Common myeloid progenitor, CD34-positive (primary cell): Measurements from ENCODE around the gene RGS7.

Experiments used
- CTCF ChIA-PET: fragments of 350-600 bp; sonication (Branson Sonifier 250); formaldehyde crosslinking; loops from one replicate; lab custom pipeline; 2021; ENCODE audit warnings: antibody characterized with exemption; lab: Charles Lee
- POLR2A ChIA-PET: fragments of 350-600 bp; sonication (Branson Sonifier 250); formaldehyde crosslinking; loops from one replicate; lab custom pipeline; 2021; ENCODE audit warnings: antibody characterized with exemption; lab: Charles Lee
- DNase-seq, 3 donors: peaks; one replicate each; pipeline versions ENCODE4 v3.0.0 to v3.0.0-alpha.2; 2013
- H3K27ac ChIP-seq, 2 experiments: 1 replicate in 1 of 2; 2 replicates in 1 of 2; pipeline ENCODE4 v1.7.0; 2013; ENCODE audit warnings: inconsistent platforms in 2 of 2, low read length in 2 of 2, mild to moderate bottlenecking in 2 of 2, low read depth in 1 of 2, moderate library complexity in 1 of 2; ENCODE audit not compliant: severe bottlenecking in 2 of 2, insufficient read depth in 1 of 2, poor library complexity in 1 of 2
- H3K27me3 ChIP-seq, 5 experiments: replicated peaks in 2 of 5; 1 replicate in 3 of 5; 2 replicates in 2 of 5; pipeline versions ENCODE4 v1.6.1 to v1.7.0; 2013; ENCODE audit warnings: low read length in 4 of 5, mild to moderate bottlenecking in 2 of 5, moderate library complexity in 2 of 5, inconsistent platforms in 1 of 5; ENCODE audit not compliant: insufficient read depth in 5 of 5, control insufficient read depth in 4 of 5
- H3K36me3 ChIP-seq, 4 experiments: 1 replicate in 2 of 4; 2 replicates in 2 of 4; pipeline versions ENCODE4 v1.6.1 to v1.7.0; 2013; ENCODE audit warnings: low read length in 3 of 4, control low read depth in 1 of 4, mild to moderate bottlenecking in 1 of 4; ENCODE audit not compliant: control insufficient read depth in 4 of 4, insufficient read depth in 4 of 4
- H3K4me1 ChIP-seq, 4 experiments: 1 replicate in 3 of 4; 2 replicates in 1 of 4; pipeline versions ENCODE4 v1.6.1 to v1.7.1; 2013; ENCODE audit warnings: low read length in 3 of 4, mild to moderate bottlenecking in 3 of 4, control low read depth in 1 of 4, inconsistent platforms in 1 of 4, moderate library complexity in 1 of 4; ENCODE audit not compliant: control insufficient read depth in 4 of 4, insufficient read depth in 4 of 4; ENCODE audit errors: control extremely low read depth in 1 of 4
- H3K4me3 ChIP-seq, 7 experiments: 1 replicate in 4 of 7; 2 replicates in 3 of 7; pipeline versions ENCODE4 v1.5.1 to v1.7.0; 2013; ENCODE audit warnings: mild to moderate bottlenecking in 7 of 7, low read length in 6 of 7, moderate library complexity in 6 of 7, inconsistent platforms in 2 of 7, low read depth in 2 of 7, control low read depth in 1 of 7; ENCODE audit not compliant: insufficient read depth in 4 of 7, control insufficient read depth in 1 of 7; ENCODE audit errors: extremely low read depth in 1 of 7
- H3K9me3 ChIP-seq, 5 experiments: 1 replicate in 4 of 5; 2 replicates in 1 of 5; pipeline versions ENCODE4 v1.6.1 to v1.7.1; 2013; ENCODE audit warnings: low read length in 4 of 5, mild to moderate bottlenecking in 2 of 5, inconsistent platforms in 1 of 5, low read depth in 1 of 5, moderate library complexity in 1 of 5; ENCODE audit not compliant: control insufficient read depth in 4 of 5, insufficient read depth in 2 of 5; ENCODE audit errors: control extremely low read depth in 1 of 5
- WGBS: methylation state at CpG from one replicate; pipeline ENCODE4 v1.1.5; 2013; ENCODE audit not compliant: insufficient coverage; 5-methylcytosine and 5-hydroxymethylcytosine counted together

RGS7 gene

GRCh38 chr1:241356187-241356518 lies 852 bp downstream of the RGS7 start:
- Histone ChIP-seq H3K27me3 (peaks cover 9 to 61% (median 29%) of the 10 kb centered on the region in 5 experiments), H3K9me3 (no peaks in the 10 kb centered on the region), H3K4me3 (peak overlapping the region in 4 of 7 experiments; percentile 38 to 74 (median 66)), H3K27ac (no peak overlapping the region), H3K4me1 (peaks cover 0 to 11% (median 7%) of the 10 kb centered on the region in 4 experiments), H3K36me3 (no peaks in the 10 kb centered on the region)
- DNase-seq = no peak
- WGBS = 5% methylated on average over 13 of the region's 14 CpGs
- POLR2A ChIA-PET = no interaction called here
- CTCF ChIA-PET = no interaction called here

DNA sequence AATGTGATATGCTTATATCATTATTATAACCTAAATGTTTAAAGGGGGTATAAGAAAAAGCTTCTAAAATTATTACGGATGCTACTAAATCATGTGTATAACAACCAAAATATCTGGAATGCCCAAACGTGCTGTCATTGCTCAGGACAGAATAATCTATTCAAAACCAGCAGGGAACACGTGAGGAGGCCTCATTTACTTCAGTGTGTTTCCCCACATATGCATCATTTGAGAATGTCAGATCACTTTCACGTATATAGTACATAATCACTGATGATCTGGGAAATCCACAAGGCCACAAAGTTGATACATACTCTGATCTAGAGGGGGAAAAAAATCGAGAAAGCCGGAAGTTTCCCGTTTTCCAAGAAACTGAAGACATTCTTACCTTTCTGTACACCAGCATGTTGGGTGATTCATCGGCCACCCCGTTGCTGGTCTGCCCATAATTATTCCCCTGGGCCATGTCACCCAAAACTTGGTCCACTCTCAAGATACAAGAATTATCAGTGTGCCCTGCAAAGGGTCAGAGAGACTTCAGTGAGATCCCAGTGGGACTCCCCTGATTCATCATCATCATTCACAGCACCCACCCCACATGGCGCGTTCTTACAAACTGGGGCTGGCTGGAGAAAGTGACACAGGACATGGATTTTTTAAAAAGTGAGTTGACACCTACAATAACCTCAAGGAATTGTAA lies 1.5 kb downstream of the RGS7 start:
- ChIA-PET CTCF (no interaction called here), POLR2A (no interaction called here)
- Histone ChIP-seq H3K4me1 (peaks cover 0 to 11% (median 7%) of the 10 kb centered on the region in 4 experiments), H3K9me3 (no peaks in the 10 kb centered on the region), H3K4me3 (no peak overlapping the region), H3K36me3 (no peaks in the 10 kb centered on the region), H3K27me3 (peaks cover 9 to 58% (median 29%) of the 10 kb centered on the region in 5 experiments), H3K27ac (no peak overlapping the region)
- DNase-seq = no peak
- WGBS = 75% methylated on average over 4 of the region's 11 CpGs

DNA sequence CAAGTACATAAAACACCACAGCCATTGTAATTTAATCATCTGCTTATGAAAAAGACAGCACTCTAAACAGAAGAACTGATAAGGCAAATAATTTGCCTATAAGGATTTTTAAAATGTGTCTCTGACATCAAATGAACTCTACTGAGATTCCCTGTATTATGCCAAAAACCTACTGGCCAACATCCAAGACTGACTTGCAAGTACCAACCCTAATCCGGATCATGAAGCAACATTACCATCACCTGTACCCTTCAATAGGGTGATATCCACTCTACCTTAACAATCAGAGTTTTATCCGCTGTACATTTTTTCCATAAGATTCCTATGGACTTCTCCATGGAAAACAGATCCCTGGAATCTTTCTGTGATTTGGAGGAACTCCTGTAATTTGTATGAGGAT lies 4.6 kb downstream of the RGS7 start:
- Histone ChIP-seq H3K4me1 (peaks cover 0 to 11% (median 7%) of the 10 kb centered on the region in 4 experiments), H3K4me3 (no peak overlapping the region), H3K27ac (no peak overlapping the region), H3K9me3 (no peaks in the 10 kb centered on the region), H3K27me3 (peaks cover 5 to 35% (median 12%) of the 10 kb centered on the region in 5 experiments), H3K36me3 (no peaks in the 10 kb centered on the region)
- 89% methylated on average over 1 of the region's 2 CpGs for WGBS
- DNase-seq = no peak
- ChIA-PET CTCF (no interaction called here), POLR2A (no interaction called here)

GRCh38 chr1:241351841-241352240 lies 5.2 kb downstream of the RGS7 start:
- WGBS = 94% methylated on average over 3 of the region's 3 CpGs
- H3K9me3 ChIP-seq = no peaks in the 10 kb centered on the region
- H3K27ac ChIP-seq = no peak overlapping the region
- H3K4me1 ChIP-seq = peaks cover 0 to 6% (median 3%) of the 10 kb centered on the region in 4 experiments
- no peak for DNase-seq
- H3K36me3 ChIP-seq = no peaks in the 10 kb centered on the region
- H3K27me3 ChIP-seq = peaks cover 5 to 31% (median 12%) of the 10 kb centered on the region in 5 experiments
- ChIA-PET CTCF (no interaction called here), POLR2A (no interaction called here)
- no peak overlapping the region for H3K4me3 ChIP-seq

DNA sequence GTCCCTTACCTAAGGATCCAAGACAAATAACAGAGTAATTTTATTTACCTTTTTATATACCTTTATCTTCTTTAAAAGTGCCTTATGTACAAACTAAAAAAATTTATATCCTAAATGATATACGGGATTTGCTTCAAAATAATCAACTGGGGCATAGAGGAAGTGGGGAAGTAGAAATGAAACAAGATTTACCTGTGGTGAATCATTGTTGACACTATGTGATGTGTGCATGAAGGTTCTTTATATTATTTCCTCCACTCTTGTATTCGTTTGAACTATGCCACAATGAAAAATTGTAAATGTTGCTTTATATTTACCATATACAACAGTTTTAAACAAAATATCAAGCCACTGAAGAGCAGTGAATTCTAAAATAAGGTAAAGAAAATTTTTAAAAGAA lies 13.0 kb downstream of the RGS7 start:
- Histone ChIP-seq H3K36me3 (no peaks in the 10 kb centered on the region), H3K27ac (no peak overlapping the region), H3K27me3 (no peaks in the 10 kb centered on the region), H3K4me1 (no peaks in the 10 kb centered on the region), H3K9me3 (no peaks in the 10 kb centered on the region), H3K4me3 (no peak overlapping the region)
- no peak for DNase-seq
- ChIA-PET POLR2A (no interaction called here), CTCF (no interaction called here)
- no CpG with 5 or more reads among the region's 2 CpGs for WGBS

- no peaks in the 10 kb centered on the region for H3K4me1 ChIP-seq
- no peak overlapping the region for H3K27ac ChIP-seq
- no peak for DNase-seq
- H3K27me3 ChIP-seq = no peaks in the 10 kb centered on the region
- H3K9me3 ChIP-seq = no peaks in the 10 kb centered on the region
- H3K36me3 ChIP-seq = no peaks in the 10 kb centered on the region
- no peak overlapping the region for H3K4me3 ChIP-seq
- WGBS = 60% methylated on average over 1 of the region's 1 CpG
- POLR2A ChIA-PET = no interaction called here
- CTCF ChIA-PET = no interaction called here
These were observed 20.7 kb downstream of the RGS7 start for GRCh38 chr1:241336335-241336734.

- H3K36me3 ChIP-seq = no peaks in the 10 kb centered on the region
- no peaks in the 10 kb centered on the region for H3K9me3 ChIP-seq
- no peak overlapping the region for H3K27ac ChIP-seq
- H3K27me3 ChIP-seq = no peaks in the 10 kb centered on the region
- H3K4me3 ChIP-seq = no peak overlapping the region
- CTCF ChIA-PET = no interaction called here
- WGBS = 100% methylated on average over 1 of the region's 2 CpGs
- POLR2A ChIA-PET = no interaction called here
- no peaks in the 10 kb centered on the region for H3K4me1 ChIP-seq
- no peak for DNase-seq
These were observed 24.0 kb downstream of the RGS7 start for GRCh38 chr1:241332987-241333386.
